ENCODE results near the gene RABGAP1. TPM values are rescaled to one million over a fixed set of nuclear protein-coding genes. Genes with fewer than 3 reads are reported as not detected.

RABGAP1 gene
- total RNA-seq, 1 donor from 2014 or later: 58.1 TPM

- intact Hi-C loops (cut with micrococcal nuclease): loop anchor here (1.0 kb wide), 3 partner anchors 9 to 26 kb away; partner anchors contain the start of genes RC3H2 and ZBTB6
Measured at GRCh38 chr9:122931226-122932121, 9.3 kb upstream of the RABGAP1 start, which contains the start of gene ZBTB26. Gene ZBTB26, minus strand, starts transcription at chr9:122931512. Its CDS starts 11,578 bp downstream, at chr9:122919934.

DNA sequence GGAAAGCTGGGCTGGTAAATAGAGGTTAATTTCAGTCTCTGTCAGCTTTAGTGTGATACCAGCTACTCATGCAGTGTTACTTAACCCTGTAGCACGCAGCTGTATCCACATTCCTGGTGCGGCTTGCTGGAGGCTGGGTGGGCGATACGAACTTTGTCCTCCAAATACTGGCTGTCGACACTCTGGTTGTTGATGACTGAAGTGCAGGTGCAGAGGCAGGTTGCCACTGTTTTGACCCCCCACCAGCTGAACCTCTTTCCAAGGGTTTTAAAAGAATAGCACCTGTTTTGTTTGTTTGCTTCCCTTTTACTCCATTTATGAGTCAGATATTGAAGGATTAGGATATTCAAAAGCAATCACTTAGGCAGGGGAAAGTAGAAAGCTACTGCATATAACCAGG lies 4.4 kb upstream of the RABGAP1 start:
- TF ChIP-seq CTCF (IDR thresholded peaks at IDR 0.05): no peak
- ATAC-seq (ENCODE audit: low read depth): no peak
- no peak overlapping the region for H3K27ac Mint-ChIP-seq
- no peak for DNase-seq
- ChIA-PET POLR2A (interaction anchor here (0.8 kb wide), 1 partner anchor 23 kb away, joined by 3 read pairs; the partner anchor contains the start of gene ZBTB6), CTCF (no interaction called here)
- intact Hi-C loops (cut with micrococcal nuclease): no loop called here
- peaks cover 29% of the 10 kb centered on the region for H3K4me1 Mint-ChIP-seq
- peaks cover 22% of the 10 kb centered on the region for H3K36me3 Mint-ChIP-seq (ENCODE audit: low read depth)
- H3K9me3 Mint-ChIP-seq: no peaks in the 10 kb centered on the region
- no peaks in the 10 kb centered on the region for H3K27me3 Mint-ChIP-seq
- no peak overlapping the region for H3K4me3 Mint-ChIP-seq

More at GRCh38 chr9:122931226-122932121, 9.3 kb upstream of the RABGAP1 start, which contains the start of gene ZBTB26:
- POLR2A ChIA-PET: interaction anchor here (0.5 to 6.2 kb wide), 14 partner anchors 10 to 428 kb away, joined by 3 to 96 read pairs (median 4); partner anchors contain the start of genes PDCL, RABGAP1, RC3H2 and ZBTB6
- Mint-ChIP-seq H3K4me1 (peaks cover 22% of the 10 kb centered on the region), H3K4me3 (no peak within 1 kb of the TSS), H3K27me3 (no peaks in the 10 kb centered on the region), H3K9me3 (no peaks in the 10 kb centered on the region), H3K36me3 (ENCODE audit: low read depth) (peaks cover 5% of the 10 kb centered on the region), H3K27ac (peak within 1 kb of the TSS; percentile 90)
- no peak for TF ChIP-seq CTCF (IDR thresholded peaks at IDR 0.05)
- peak; percentile 80 for DNase-seq
- CTCF ChIA-PET: interaction anchor here (1.0 to 1.3 kb wide), 3 partner anchors 10 to 59 kb away, joined by 3 to 5 read pairs (median 3); no protein-coding TSS in a partner anchor
- ATAC-seq (ENCODE audit: low read depth): peak; percentile 98

DNA sequence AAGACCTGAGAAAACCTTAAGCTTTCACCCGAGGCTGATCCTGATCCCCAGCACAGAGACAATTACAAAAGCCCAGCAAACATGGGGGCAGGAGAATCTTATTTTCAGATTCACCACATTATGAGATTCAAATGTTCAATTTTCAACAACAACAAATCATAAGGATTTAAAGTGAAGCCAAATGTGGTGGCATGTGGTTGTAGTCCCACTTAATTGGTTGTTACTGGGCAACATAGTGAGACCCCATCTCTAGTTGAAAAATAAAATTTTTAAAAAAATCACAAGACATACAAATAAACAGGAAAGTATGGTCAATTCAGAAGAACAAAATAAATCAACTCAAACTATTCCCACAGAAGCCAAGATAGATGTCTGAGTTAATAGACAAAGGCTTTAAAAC lies 3.9 kb upstream of the RABGAP1 start:
- peaks cover 22% of the 10 kb centered on the region for H3K36me3 Mint-ChIP-seq (ENCODE audit: low read depth)
- DNase-seq (no peak), ATAC-seq (ENCODE audit: low read depth) (no peak)
- no peak overlapping the region for H3K27ac Mint-ChIP-seq
- intact Hi-C loops (cut with micrococcal nuclease): no loop called here
- no peak for TF ChIP-seq CTCF (IDR thresholded peaks at IDR 0.05)
- POLR2A ChIA-PET: interaction anchor here (0.8 kb wide), 1 partner anchor 24 kb away, joined by 3 read pairs; the partner anchor contains the start of gene ZBTB6
- no peaks in the 10 kb centered on the region for H3K27me3 Mint-ChIP-seq
- peaks cover 30% of the 10 kb centered on the region for H3K4me1 Mint-ChIP-seq
- H3K9me3 Mint-ChIP-seq: no peaks in the 10 kb centered on the region
- no peak overlapping the region for H3K4me3 Mint-ChIP-seq
- CTCF ChIA-PET: no interaction called here

DNA sequence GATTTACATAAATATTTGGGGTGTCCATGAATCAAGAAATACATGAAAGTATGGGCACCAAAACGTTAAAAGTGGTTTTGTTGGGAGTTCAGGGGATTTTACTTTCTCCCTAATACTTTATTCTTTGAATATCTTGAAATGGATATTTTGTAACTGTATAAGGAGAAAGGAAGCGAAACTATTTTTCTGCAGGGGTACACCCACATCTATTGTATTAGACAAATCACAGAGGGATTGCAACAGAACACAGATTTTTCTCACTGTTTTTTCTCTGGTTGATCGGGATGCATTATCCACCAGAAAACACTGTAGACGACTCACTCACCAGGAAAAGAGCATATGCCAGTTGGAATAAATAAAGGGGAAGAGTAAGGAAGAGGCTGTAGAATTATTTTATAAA lies 1.2 kb upstream of the RABGAP1 start:
- ATAC-seq (ENCODE audit: low read depth) (no peak), DNase-seq (no peak)
- Mint-ChIP-seq H3K4me1 (peaks cover 23% of the 10 kb centered on the region), H3K9me3 (no peaks in the 10 kb centered on the region), H3K4me3 (no peak overlapping the region), H3K36me3 (ENCODE audit: low read depth) (peaks cover 24% of the 10 kb centered on the region), H3K27me3 (no peaks in the 10 kb centered on the region), H3K27ac (no peak overlapping the region)
- intact Hi-C loops (cut with micrococcal nuclease): no loop called here
- POLR2A ChIA-PET: interaction anchor here (2.3 to 2.7 kb wide), 2 partner anchors 8 to 39 kb away, joined by 16 to 73 read pairs; partner anchors contain the start of gene ZBTB26
- CTCF ChIA-PET: no interaction called here
- no peak for TF ChIP-seq CTCF (IDR thresholded peaks at IDR 0.05)

- H3K36me3 Mint-ChIP-seq (ENCODE audit: low read depth): peaks cover 27% of the 10 kb centered on the region
- intact Hi-C loops (cut with micrococcal nuclease): loop anchor here (1.0 kb wide), 3 partner anchors 9 to 35 kb away; partner anchors contain the start of genes RC3H2, ZBTB26 and ZBTB6
- POLR2A ChIA-PET: interaction anchor here (0.6 to 2.7 kb wide), 18 partner anchors 9 to 1322 kb away, joined by 3 to 73 read pairs (median 4); partner anchors contain the start of genes PDCL, RC3H2, ZBTB26 and ZBTB6
- no peak for TF ChIP-seq CTCF (IDR thresholded peaks at IDR 0.05)
- peak overlapping the region; percentile 93 for H3K4me3 Mint-ChIP-seq
- CTCF ChIA-PET: interaction anchor here (1.7 kb wide), 1 partner anchor 28 kb away, joined by 7 read pairs; the partner anchor contains the start of gene ZBTB6
- H3K4me1 Mint-ChIP-seq: peaks cover 23% of the 10 kb centered on the region
- DNase-seq: no peak
- H3K27ac Mint-ChIP-seq: peak overlapping the region; percentile 79
- no peak for ATAC-seq (ENCODE audit: low read depth)
- no peaks in the 10 kb centered on the region for H3K27me3 Mint-ChIP-seq
- H3K9me3 Mint-ChIP-seq: no peaks in the 10 kb centered on the region
Measured at GRCh38 chr9:122940454-122940748, 419 bp upstream of the RABGAP1 start.
